H1 (cell line): ENCODE data around the gene ZSCAN10. TPM values are rescaled to one million over a fixed set of nuclear protein-coding genes. Genes with fewer than 3 reads are reported as not detected.

Experiments used
- CBX5 ChIP-seq: fragments of 300-800, 300-1000 bp; sonication (generic); IDR thresholded peaks from 2 replicates; pipeline ENCODE4 v1.7.1; 2016; ENCODE audit warnings: antibody characterized with exemption, low read length, low read depth
- EZH2 ChIP-seq: fragments of 200-600 bp; sonication (generic); IDR thresholded peaks from 2 replicates; pipeline ENCODE4 v1.7.1; 2012; ENCODE audit warnings: low read depth, mild to moderate bottlenecking, moderate library complexity, low read length, inconsistent platforms; ENCODE audit not compliant: severe bottlenecking
- MAX ChIP-seq: IDR thresholded peaks from 2 replicates; pipeline ENCODE4 v1.6.1; 2012; ENCODE audit warnings: inconsistent platforms
- NRF1 ChIP-seq: IDR thresholded peaks from 2 replicates; pipeline ENCODE4 v1.6.1; 2011; ENCODE audit warnings: mild to moderate bottlenecking, low read depth, low read length, improper control_type of control experiment
- PHF8 ChIP-seq: fragments of 200-600 bp; sonication (generic); conservative IDR thresholded peaks from 2 replicates; pipeline ENCODE4 v1.7.1; 2012; ENCODE audit warnings: low read depth, mild to moderate bottlenecking, inconsistent platforms, low read length, moderate library complexity
- POU5F1 ChIP-seq: IDR thresholded peaks from 2 replicates; pipeline ENCODE4 v1.6.1; 2011; ENCODE audit warnings: low read depth, mild to moderate bottlenecking, low read length, moderate library complexity
- SP4 ChIP-seq: IDR thresholded peaks from 2 replicates; pipeline ENCODE4 v1.6.1; 2012; ENCODE audit warnings: low read length, inconsistent platforms
- YY1 ChIP-seq: IDR thresholded peaks from 2 replicates; pipeline ENCODE4 v1.6.1; 2011; ENCODE audit warnings: low read depth, mild to moderate bottlenecking, low read length
- ZNF274 ChIP-seq: IDR thresholded peaks from 2 replicates; pipeline ENCODE4 v1.7.0; 2012; ENCODE audit warnings: low read length, borderline replicate concordance; ENCODE audit errors: extremely low read depth
- polyA plus RNA-seq, 7 experiments: library from polyadenylated mRNA; depleted of rRNA in 3 of 7; stranded (reverse) in 5 of 7; unstranded in 2 of 7; fragments of >200 nt in 5 of 7; fragments of 200-250 nt in 2 of 7; gene quantifications; 1 replicate in 5 of 7; 2 replicates in 1 of 7; 4 replicates in 1 of 7; pipeline versions ENCODE4 v1.2.1 to v1.2.3, GENCODE V29; 2011 to 2013; ENCODE audit warnings: missing spikeins in 2 of 7, mixed read lengths in 2 of 7
- total RNA-seq: library from RNA; stranded (reverse); fragmentation: NEBNext Ultra II Directional; extraction: Animal tissue kit (Norgen Biotek cat#: 25700); gene quantifications from 2 replicates; pipeline ENCODE4 v1.2.1, GENCODE V29; 2021

Gene ZSCAN10
- total and polyA plus RNA-seq, 2 of the 8 experiments (the other 6 are each of a cell fraction or from before 2014, with no cell fraction given): 209 to 314 TPM

- TF ChIP-seq POU5F1 (no peak), PHF8 (no peak), YY1 (no peak), CBX5 (no peak), EZH2 (no peak), NRF1 (no peak), MAX (no peak), ZNF274 (no peak), SP4 (no peak)
These were observed 10.0 kb downstream of the ZSCAN10 start (continued) for GRCh38 chr16:3088925-3089716.
